ENCODE data around the gene IGFBP6. TPM values are rescaled to one million over a fixed set of nuclear protein-coding genes. Genes with fewer than 3 reads are reported as not detected.
"Not testable (repeated sequence)": the region's sequence is repeated elsewhere in the genome, so short reads cannot be mapped to it uniquely, and the experiment has no call there.

Gene IGFBP6
- polyA plus RNA-seq, 1 of the 3 experiments (the other 2 are of a cell fraction): 570 TPM

- Histone ChIP-seq H3K79me2 (ENCODE audit: insufficient read depth) (no peaks in the 10 kb centered on the region), H3K9me3 (no peaks in the 10 kb centered on the region), H3K36me3 (replicated peaks in 1 of 2; ENCODE audit: control insufficient read depth in 1 of 2, insufficient read depth in 2 of 2, low read length in 1 of 2) (peaks cover 0 to 3% of the 10 kb centered on the region in 2 experiments), H4K20me1 (ENCODE audit: insufficient read depth) (no peaks in the 10 kb centered on the region), H3K27ac (ENCODE audit: low read depth in 2 of 2, low read length in 1 of 2) (no peak overlapping the region; a peak in 1 of 4 replicates), H3K4me1 (ENCODE audit: control insufficient read depth in 1 of 2, insufficient read depth in 2 of 2, low read depth in 1 of 2, low read length in 1 of 2) (peaks cover 0 to 10% of the 10 kb centered on the region in 2 experiments; a peak in 1 of 4 replicates), H3K9me2 (no peaks in the 10 kb centered on the region), H3K4me2 (no peak overlapping the region), H3K4me3 (ENCODE audit: low read depth in 2 of 2, low read length in 1 of 2) (no peak overlapping the region), H3K9ac (no peak overlapping the region), H3F3A (replicated peaks; ENCODE audit: insufficient read depth) (no peaks in the 10 kb centered on the region), H2AFZ (ENCODE audit: low read depth) (no peak overlapping the region), H3K27me3 (ENCODE audit: insufficient read depth) (no peaks in the 10 kb centered on the region)
- CTCF ChIA-PET: interaction anchor here (2.3 to 2.4 kb wide), 2 partner anchors 8 to 41 kb away, joined by 8 to 18 read pairs; no protein-coding TSS in a partner anchor
- POLR2A ChIA-PET: no interaction called here
- TF ChIP-seq, protein P1, sequence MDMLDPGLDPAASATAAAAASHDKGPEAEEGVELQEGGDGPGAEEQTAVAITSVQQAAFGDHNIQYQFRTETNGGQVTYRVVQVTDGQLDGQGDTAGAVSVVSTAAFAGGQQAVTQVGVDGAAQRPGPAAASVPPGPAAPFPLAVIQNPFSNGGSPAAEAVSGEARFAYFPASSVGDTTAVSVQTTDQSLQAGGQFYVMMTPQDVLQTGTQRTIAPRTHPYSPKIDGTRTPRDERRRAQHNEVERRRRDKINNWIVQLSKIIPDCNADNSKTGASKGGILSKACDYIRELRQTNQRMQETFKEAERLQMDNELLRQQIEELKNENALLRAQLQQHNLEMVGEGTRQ (IDR thresholded peaks at IDR 0.05; ENCODE audit: borderline replicate concordance, low read depth, low read length): no peak
- TF ChIP-seq, protein P2, sequence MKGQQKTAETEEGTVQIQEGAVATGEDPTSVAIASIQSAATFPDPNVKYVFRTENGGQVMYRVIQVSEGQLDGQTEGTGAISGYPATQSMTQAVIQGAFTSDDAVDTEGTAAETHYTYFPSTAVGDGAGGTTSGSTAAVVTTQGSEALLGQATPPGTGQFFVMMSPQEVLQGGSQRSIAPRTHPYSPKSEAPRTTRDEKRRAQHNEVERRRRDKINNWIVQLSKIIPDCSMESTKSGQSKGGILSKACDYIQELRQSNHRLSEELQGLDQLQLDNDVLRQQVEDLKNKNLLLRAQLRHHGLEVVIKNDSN (IDR thresholded peaks at IDR 0.05; ENCODE audit: borderline replicate concordance, low read depth): no peak
- TF ChIP-seq EP300 (IDR thresholded peaks at IDR 0.05; ENCODE audit: borderline replicate concordance in 1 of 2, low read depth in 1 of 2, low read length in 1 of 2) (no peak), ELF1 (IDR thresholded peaks at IDR 0.05) (no peak), TAF1 (IDR thresholded peaks at IDR 0.05; ENCODE audit: borderline replicate concordance, low read depth, low read length) (no peak), FOXJ3 (CRISPR knock-in tag; IDR thresholded peaks at IDR 0.05) (no peak), RAD21 (IDR thresholded peaks at IDR 0.05; ENCODE audit: low read length) (no peak), JUND (IDR thresholded peaks at IDR 0.05) (no peak), REST (IDR thresholded peaks at IDR 0.05; ENCODE audit: low read depth, low read length) (no peak), POLR2AphosphoS5 (IDR thresholded peaks at IDR 0.05; ENCODE audit: low read depth, low read length) (no peak), RCOR1 (IDR thresholded peaks at IDR 0.05; ENCODE audit: low read length) (no peak), YY1 (IDR thresholded peaks at IDR 0.05; ENCODE audit: low read depth) (no peak), SIN3A (IDR thresholded peaks at IDR 0.05; ENCODE audit: borderline replicate concordance, low read depth, low read length) (no peak), GABPA (IDR thresholded peaks at IDR 0.05; ENCODE audit: low read depth) (no peak)
- TF ChIP-seq, protein P3, sequence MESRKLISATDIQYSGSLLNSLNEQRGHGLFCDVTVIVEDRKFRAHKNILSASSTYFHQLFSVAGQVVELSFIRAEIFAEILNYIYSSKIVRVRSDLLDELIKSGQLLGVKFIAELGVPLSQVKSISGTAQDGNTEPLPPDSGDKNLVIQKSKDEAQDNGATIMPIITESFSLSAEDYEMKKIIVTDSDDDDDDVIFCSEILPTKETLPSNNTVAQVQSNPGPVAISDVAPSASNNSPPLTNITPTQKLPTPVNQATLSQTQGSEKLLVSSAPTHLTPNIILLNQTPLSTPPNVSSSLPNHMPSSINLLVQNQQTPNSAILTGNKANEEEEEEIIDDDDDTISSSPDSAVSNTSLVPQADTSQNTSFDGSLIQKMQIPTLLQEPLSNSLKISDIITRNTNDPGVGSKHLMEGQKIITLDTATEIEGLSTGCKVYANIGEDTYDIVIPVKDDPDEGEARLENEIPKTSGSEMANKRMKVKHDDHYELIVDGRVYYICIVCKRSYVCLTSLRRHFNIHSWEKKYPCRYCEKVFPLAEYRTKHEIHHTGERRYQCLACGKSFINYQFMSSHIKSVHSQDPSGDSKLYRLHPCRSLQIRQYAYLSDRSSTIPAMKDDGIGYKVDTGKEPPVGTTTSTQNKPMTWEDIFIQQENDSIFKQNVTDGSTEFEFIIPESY (IDR thresholded peaks at IDR 0.05; ENCODE audit: borderline replicate concordance, low read depth): no peak
- TF ChIP-seq, protein P4, sequence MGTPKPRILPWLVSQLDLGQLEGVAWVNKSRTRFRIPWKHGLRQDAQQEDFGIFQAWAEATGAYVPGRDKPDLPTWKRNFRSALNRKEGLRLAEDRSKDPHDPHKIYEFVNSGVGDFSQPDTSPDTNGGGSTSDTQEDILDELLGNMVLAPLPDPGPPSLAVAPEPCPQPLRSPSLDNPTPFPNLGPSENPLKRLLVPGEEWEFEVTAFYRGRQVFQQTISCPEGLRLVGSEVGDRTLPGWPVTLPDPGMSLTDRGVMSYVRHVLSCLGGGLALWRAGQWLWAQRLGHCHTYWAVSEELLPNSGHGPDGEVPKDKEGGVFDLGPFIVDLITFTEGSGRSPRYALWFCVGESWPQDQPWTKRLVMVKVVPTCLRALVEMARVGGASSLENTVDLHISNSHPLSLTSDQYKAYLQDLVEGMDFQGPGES (IDR thresholded peaks at IDR 0.05; ENCODE audit: low read depth, low read length): no peak
- no peak for DNase-seq
- WGBS (ENCODE audit: low lambda C conversion rate): 75% methylated on average over 7 of the region's 7 CpGs
These were observed 9.7 kb downstream of the IGFBP6 start for GRCh38 chr12:53107122-53107521.

- DNase-seq; H4K20me1 ChIP-seq (ENCODE audit: insufficient read depth); H3K4me1 ChIP-seq (ENCODE audit: control insufficient read depth in 1 of 2, insufficient read depth in 2 of 2, low read depth in 1 of 2, low read length in 1 of 2); H2AFZ ChIP-seq (ENCODE audit: low read depth); H3K9me2 ChIP-seq; H3K4me3 ChIP-seq (ENCODE audit: low read depth in 2 of 2, low read length in 1 of 2); H3K4me2 ChIP-seq; H3K9ac ChIP-seq; H3K27ac ChIP-seq (ENCODE audit: low read depth in 2 of 2, low read length in 1 of 2); H3K9me3 ChIP-seq; H3K27me3 ChIP-seq (ENCODE audit: insufficient read depth); H3K79me2 ChIP-seq (ENCODE audit: insufficient read depth); H3K36me3 ChIP-seq (replicated peaks in 1 of 2; ENCODE audit: control insufficient read depth in 1 of 2, insufficient read depth in 2 of 2, low read length in 1 of 2); H3F3A ChIP-seq (replicated peaks; ENCODE audit: insufficient read depth); POLR2A ChIA-PET: not testable (repeated sequence)
- CTCF ChIA-PET: interaction anchor here (0.9 to 2.3 kb wide), 5 partner anchors 10 to 47 kb away, joined by 3 to 10 read pairs (median 3); partner anchors contain the start of gene IGFBP6
- WGBS (ENCODE audit: low lambda C conversion rate): 94% methylated on average over 7 of the region's 7 CpGs
These were observed 15.0 kb downstream of the IGFBP6 start for GRCh38 chr12:53112431-53112830.

Data from SK-N-SH (cell line).